Keratinocyte (primary cell): ENCODE data around the gene JMJD7. TPM values are rescaled to one million over a fixed set of nuclear protein-coding genes. Genes with fewer than 3 reads are reported as not detected.

Source experiments
- DNase-seq: peaks from one replicate; pipeline ENCODE4 v3.0.0-alpha.2; 2011; ENCODE audit warnings: low read depth, missing footprints, low spot score
- FAIRE-seq: peaks from 2 replicates; lab custom pipeline; 2011; peaks lifted over from hg19 to GRCh38; lab: Jason Lieb, UNC
- H2AFZ ChIP-seq: 2 replicates; pipeline ENCODE4 v1.6.0; 2012; ENCODE audit warnings: low read length, control low read depth, inconsistent platforms; ENCODE audit not compliant: control insufficient read depth
- H3K27ac ChIP-seq: 2 replicates; pipeline ENCODE4 v1.5.1; 2011; ENCODE audit warnings: low read length; ENCODE audit not compliant: control insufficient read depth, insufficient read depth
- H3K27me3 ChIP-seq: 3 replicates; pipeline ENCODE4 v1.6.0; 2011; ENCODE audit warnings: low read length; ENCODE audit not compliant: control insufficient read depth, insufficient read depth; ENCODE audit errors: extremely low read depth
- H3K36me3 ChIP-seq, 2 experiments: 2 replicates in 1 of 2; 3 replicates in 1 of 2; pipeline ENCODE4 v1.5.1; 2011; ENCODE audit warnings: low read length in 2 of 2, mild to moderate bottlenecking in 1 of 2; ENCODE audit not compliant: control insufficient read depth in 2 of 2, insufficient read depth in 2 of 2; ENCODE audit errors: extremely low read depth in 1 of 2
- H3K4me1 ChIP-seq: 3 replicates; pipeline ENCODE4 v1.5.1; 2011; ENCODE audit warnings: low read length; ENCODE audit not compliant: control insufficient read depth, insufficient read depth; ENCODE audit errors: extremely low read depth
- H3K4me2 ChIP-seq: 3 replicates; pipeline ENCODE4 v1.6.0; 2011; ENCODE audit warnings: low read depth, low read length; ENCODE audit not compliant: control insufficient read depth, insufficient read depth; ENCODE audit errors: extremely low read depth
- H3K4me3 ChIP-seq, 3 experiments: fragments of 200-600 bp in 1 of 3; sonication (generic) in 1 of 3; 2 replicates in 2 of 3; 3 replicates in 1 of 3; pipeline ENCODE4 v1.5.1; 2011 to 2016; ENCODE audit warnings: low read length in 3 of 3, mild to moderate bottlenecking in 3 of 3, control low read depth in 2 of 3, inconsistent platforms in 1 of 3, low read depth in 1 of 3, mixed read lengths in 1 of 3, mixed run types in 1 of 3, moderate library complexity in 1 of 3; ENCODE audit not compliant: control insufficient read depth in 2 of 3, insufficient read depth in 2 of 3; ENCODE audit errors: extremely low read depth in 1 of 3
- H3K79me2 ChIP-seq: 2 replicates; pipeline ENCODE4 v1.6.0; 2012; ENCODE audit warnings: low read length; ENCODE audit not compliant: control insufficient read depth, insufficient read depth
- H3K9ac ChIP-seq: 3 replicates; pipeline ENCODE4 v1.6.0; 2011; ENCODE audit warnings: low read length; ENCODE audit not compliant: control insufficient read depth, insufficient read depth; ENCODE audit errors: extremely low read depth
- H3K9me1 ChIP-seq: 3 replicates; pipeline ENCODE4 v1.6.0; 2011; ENCODE audit warnings: low read length; ENCODE audit not compliant: control insufficient read depth, insufficient read depth; ENCODE audit errors: extremely low read depth
- H3K9me3 ChIP-seq: 2 replicates; pipeline ENCODE4 v1.5.1; 2012; ENCODE audit warnings: low read depth, low read length; ENCODE audit not compliant: control insufficient read depth
- H4K20me1 ChIP-seq: 3 replicates; pipeline ENCODE4 v1.6.0; 2011; ENCODE audit warnings: low read length; ENCODE audit not compliant: control insufficient read depth, insufficient read depth; ENCODE audit errors: extremely low read depth
- CTCF ChIP-seq, 3 experiments: IDR thresholded peaks in 1 of 3; conservative IDR thresholded peaks in 1 of 3; optimal IDR thresholded peaks in 1 of 3; 2 replicates in 2 of 3; 3 replicates in 1 of 3; pipeline versions ENCODE3 to v1.5.1; 2011; ENCODE audit warnings: low read length in 3 of 3, mild to moderate bottlenecking in 3 of 3, moderate library complexity in 2 of 3, control low read depth in 1 of 3, inconsistent platforms in 1 of 3; ENCODE audit not compliant: insufficient read depth in 2 of 3; ENCODE audit errors: extremely low read depth in 1 of 3
- EZH2 ChIP-seq: IDR thresholded peaks from one replicate; pipeline ENCODE4 v1.6.1; 2012; ENCODE audit warnings: inconsistent platforms, mild to moderate bottlenecking, low read length, moderate library complexity
- dilution Hi-C: fragments of 300-500 bp; cut with MboI; formaldehyde crosslinking; loops from one replicate; pipeline ENCODE4 v1.7.0; 2020; ENCODE audit warnings: low sequenced_read_pairs; ENCODE audit not compliant: extremely low pct_ligation_motif_present
- polyA plus RNA-seq, 5 experiments: library from polyadenylated mRNA; depleted of rRNA in 3 of 5; stranded (reverse) in 3 of 5; stranded (forward) in 1 of 5; unstranded in 1 of 5; fragments of >200 nt; gene quantifications; 1 replicate in 1 of 5; 2 replicates in 3 of 5; 3 replicates in 1 of 5; pipeline versions ENCODE4 v1.2.1 to v1.2.3, GENCODE V29; 2011 to 2012; ENCODE audit warnings: missing spikeins in 2 of 5, low read depth in 1 of 5, low replicate concordance in 1 of 5

JMJD7 gene
- polyA plus RNA-seq, 1 donor (not counting 4 experiments of a cell fraction or from before 2014, with no cell fraction given) = 8.2 TPM

GRCh38 chr15:41816788-41817187 lies 11.1 kb upstream of the JMJD7 start:
- FAIRE-seq (no peak), DNase-seq (no peak)
- no peak overlapping the region for H3K9ac ChIP-seq
- H3K4me1 ChIP-seq = no peaks in the 10 kb centered on the region
- peaks cover 10% of the 10 kb centered on the region for H3K79me2 ChIP-seq
- no peak overlapping the region for H3K27ac ChIP-seq
- H4K20me1 ChIP-seq = no peaks in the 10 kb centered on the region
- no peak for TF ChIP-seq CTCF (optimal IDR thresholded peaks at IDR 0.05 in 1 of 3, IDR thresholded peaks at IDR 0.05 in 1 of 3, conservative IDR thresholded peaks at IDR 0.05 in 1 of 3; ENCODE audit: extremely low read depth in 1 of 3, insufficient read depth in 2 of 3, low read length in 3 of 3)
- TF ChIP-seq EZH2 = no peak
- no peaks in the 10 kb centered on the region for H3K27me3 ChIP-seq
- H2AFZ ChIP-seq = no peak overlapping the region
- no peak overlapping the region for H3K4me3 ChIP-seq
- no peak overlapping the region for H3K4me2 ChIP-seq
- no peaks in the 10 kb centered on the region for H3K9me3 ChIP-seq
- H3K36me3 ChIP-seq = peaks cover 77 to 91% of the 10 kb centered on the region in 2 experiments
- dilution Hi-C loops = no loop called here
- H3K9me1 ChIP-seq = no peaks in the 10 kb centered on the region

- DNase-seq = no peak
- Histone ChIP-seq H3K79me2 (peaks cover 6% of the 10 kb centered on the region), H3K9ac (no peak overlapping the region), H3K27me3 (no peaks in the 10 kb centered on the region), H3K36me3 (peaks cover 75 to 92% of the 10 kb centered on the region in 2 experiments), H3K4me3 (no peak overlapping the region), H4K20me1 (no peaks in the 10 kb centered on the region), H3K9me1 (no peaks in the 10 kb centered on the region), H3K9me3 (no peaks in the 10 kb centered on the region), H3K4me2 (no peak overlapping the region), H3K27ac (no peak overlapping the region), H2AFZ (no peak overlapping the region), H3K4me1 (no peaks in the 10 kb centered on the region)
- dilution Hi-C loops = no loop called here
- no peak for TF ChIP-seq EZH2
- no peak for TF ChIP-seq CTCF (optimal IDR thresholded peaks at IDR 0.05 in 1 of 3, IDR thresholded peaks at IDR 0.05 in 1 of 3, conservative IDR thresholded peaks at IDR 0.05 in 1 of 3; ENCODE audit: extremely low read depth in 1 of 3, insufficient read depth in 2 of 3, low read length in 3 of 3)
- no peak for FAIRE-seq
Observed at GRCh38 chr15:41817327-41817726, 10.6 kb upstream of the JMJD7 start.
